Left colon (tissue), 2 donors: ENCODE measurements around the gene RIMS4. TPM values are rescaled to one million over a fixed set of nuclear protein-coding genes. Genes with fewer than 3 reads are reported as not detected.
"Not testable (repeated sequence)": the region's sequence is repeated elsewhere in the genome, so short reads cannot be mapped to it uniquely, and the experiment has no call there.

Experiments
- ATAC-seq: fragments of 200-7000 bp; cut with Tn5 transposase; one replicate; pipeline ENCODE4 v1.9.1; 2020; ENCODE audit warnings: mild to moderate bottlenecking, moderate library complexity
- DNase-seq, 2 donors: peaks; one replicate each; pipeline ENCODE4 v3.0.0-alpha.2; 2020
- intact Hi-C, 2 donors: fragments of 100-400 bp; cut with DNase I in 1 of 2; cut with micrococcal nuclease in 1 of 2; formaldehyde crosslinking; loops; one replicate each; pipeline versions ENCODE4 v1.11.2 to v1.14.0; 2022; cut with DNase I, micrococcal nuclease
- total RNA-seq, 2 donors: library from RNA; stranded (reverse); fragmentation: NEBNext Ultra II Directional; extraction: Animal tissue kit (Norgen Biotek cat#: 25700); gene quantifications; one replicate each; pipeline ENCODE4 v1.2.1, GENCODE V29; 2021
- donor health status: DM: no; HTN: no; CAD: no.
- donor health status: DM: yes; HTN: yes; CAD: no.

The RIMS4 gene
- total RNA-seq, 2 donors from 2014 or later: 0.56 to 1.2 TPM

- ATAC-seq (no peak), DNase-seq (no peak)
- intact Hi-C loops: no loop called here
These were observed 23.1 kb upstream of the RIMS4 start for GRCh38 chr20:44833437-44833836.

GRCh38 chr20:44832724-44833123 lies 22.4 kb upstream of the RIMS4 start:
- DNase-seq: no peak
- intact Hi-C loops: no loop called here
- no peak for ATAC-seq

- no peak for ATAC-seq
- intact Hi-C loops: no loop called here
- DNase-seq: no peak
These were observed 20.6 kb upstream of the RIMS4 start for GRCh38 chr20:44830995-44831394.

GRCh38 chr20:44830523-44830922 lies 20.2 kb upstream of the RIMS4 start:
- intact Hi-C loops: no loop called here
- no peak for ATAC-seq
- no peak for DNase-seq

GRCh38 chr20:44829688-44830087 lies 19.3 kb upstream of the RIMS4 start:
- DNase-seq (no peak), ATAC-seq (peak; percentile 97)
- intact Hi-C loops: no loop called here

- DNase-seq (no peak), ATAC-seq (no peak)
- intact Hi-C loops: no loop called here
These were observed 18.3 kb upstream of the RIMS4 start for GRCh38 chr20:44828640-44829039.

- DNase-seq (no peak), ATAC-seq (no peak)
- intact Hi-C loops: no loop called here
These were observed 17.1 kb upstream of the RIMS4 start for GRCh38 chr20:44827401-44827800.

- ATAC-seq, intact Hi-C loops, DNase-seq: not testable (repeated sequence)
These were observed 11.2 kb upstream of the RIMS4 start for GRCh38 chr20:44821576-44821975.

GRCh38 chr20:44819936-44820335 lies 9.6 kb upstream of the RIMS4 start:
- DNase-seq (no peak), ATAC-seq (no peak)
- intact Hi-C loops: no loop called here

DNA sequence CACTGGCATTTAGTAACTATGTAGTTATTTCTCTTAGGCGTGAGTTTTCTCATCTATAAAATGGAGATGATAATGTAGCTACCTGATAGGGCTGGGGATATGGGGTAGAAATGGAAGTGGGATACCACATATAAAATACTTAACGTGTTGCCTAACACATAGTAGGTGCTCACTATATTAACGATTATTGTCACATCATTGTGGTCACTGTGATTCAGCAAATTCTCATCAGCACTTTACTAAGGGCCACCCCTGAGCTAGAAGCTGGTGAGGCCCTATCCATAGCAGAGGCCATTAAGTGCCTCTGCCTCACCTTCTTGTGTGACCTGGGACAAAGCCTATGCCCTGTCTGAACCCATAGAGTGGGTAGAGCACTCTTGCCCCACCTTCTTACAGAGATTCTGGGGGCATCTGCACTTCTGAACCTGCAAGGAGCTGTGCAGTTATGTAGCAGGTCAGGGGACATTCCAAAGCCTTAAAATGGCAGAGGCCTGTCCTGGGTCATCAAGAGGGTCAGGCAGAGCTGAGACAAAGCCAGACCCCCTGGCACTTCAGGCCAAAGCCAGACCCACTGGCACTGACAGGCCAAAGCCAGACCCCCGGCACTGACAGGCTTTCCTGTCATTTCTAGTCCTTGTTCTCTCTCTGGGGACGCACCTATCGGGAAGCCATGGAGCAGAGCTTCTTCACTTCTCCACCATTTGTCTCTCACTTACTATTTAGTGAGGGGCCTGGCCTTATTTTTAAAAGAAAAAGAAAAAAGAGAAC lies 7.0 kb upstream of the RIMS4 start:
- DNase-seq: no peak
- no peak for ATAC-seq
- intact Hi-C loops: no loop called here

GRCh38 chr20:44814937-44815336 lies 4.6 kb upstream of the RIMS4 start:
- intact Hi-C loops: no loop called here
- ATAC-seq: no peak
- DNase-seq: no peak

GRCh38 chr20:44811150-44811685 lies 872 bp upstream of the RIMS4 start:
- no peak for DNase-seq
- ATAC-seq: no peak
- intact Hi-C loops: no loop called here

- DNase-seq (no peak), ATAC-seq (no peak)
- intact Hi-C loops: no loop called here
These were observed 320 bp downstream of the RIMS4 start for GRCh38 chr20:44810061-44810390.

DNA sequence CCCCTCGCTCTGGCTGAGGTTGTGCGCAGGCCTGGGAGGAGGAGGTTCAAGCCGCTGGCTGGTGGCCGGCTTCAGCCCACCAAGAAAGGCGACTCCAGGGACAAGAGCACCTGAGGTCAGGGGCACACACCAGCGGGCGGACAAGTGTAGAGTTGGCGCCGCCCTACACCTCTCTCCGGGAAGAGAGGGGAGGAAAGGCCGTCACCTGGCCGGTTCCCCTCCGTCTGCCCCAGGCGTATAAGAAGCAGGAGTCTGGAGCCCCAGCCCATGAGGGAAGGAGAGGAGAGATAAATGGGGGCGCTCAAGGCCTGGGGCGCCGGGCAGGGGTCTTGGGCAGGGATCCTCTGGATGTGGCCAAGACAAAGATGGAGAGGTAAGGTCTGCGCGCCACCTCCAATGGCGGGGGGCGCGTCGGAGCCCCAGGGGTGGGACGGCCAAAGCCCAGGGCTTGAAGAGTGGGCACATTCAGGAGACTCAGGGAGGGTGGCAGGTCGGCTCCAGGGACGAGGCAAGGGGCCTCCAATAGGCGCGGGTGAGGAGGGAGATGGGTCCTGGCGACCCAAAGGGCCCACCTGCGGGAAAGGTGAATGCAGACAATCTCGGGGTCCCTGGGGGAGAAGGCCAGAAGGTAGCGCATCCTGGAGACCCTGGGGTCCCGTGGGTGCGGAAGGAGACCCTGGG lies 826 bp downstream of the RIMS4 start:
- ATAC-seq (no peak), DNase-seq (no peak)
- intact Hi-C loops: no loop called here

GRCh38 chr20:44807684-44808056 lies 2.7 kb downstream of the RIMS4 start:
- ATAC-seq: no peak
- DNase-seq: no peak
- intact Hi-C loops: no loop called here

DNA sequence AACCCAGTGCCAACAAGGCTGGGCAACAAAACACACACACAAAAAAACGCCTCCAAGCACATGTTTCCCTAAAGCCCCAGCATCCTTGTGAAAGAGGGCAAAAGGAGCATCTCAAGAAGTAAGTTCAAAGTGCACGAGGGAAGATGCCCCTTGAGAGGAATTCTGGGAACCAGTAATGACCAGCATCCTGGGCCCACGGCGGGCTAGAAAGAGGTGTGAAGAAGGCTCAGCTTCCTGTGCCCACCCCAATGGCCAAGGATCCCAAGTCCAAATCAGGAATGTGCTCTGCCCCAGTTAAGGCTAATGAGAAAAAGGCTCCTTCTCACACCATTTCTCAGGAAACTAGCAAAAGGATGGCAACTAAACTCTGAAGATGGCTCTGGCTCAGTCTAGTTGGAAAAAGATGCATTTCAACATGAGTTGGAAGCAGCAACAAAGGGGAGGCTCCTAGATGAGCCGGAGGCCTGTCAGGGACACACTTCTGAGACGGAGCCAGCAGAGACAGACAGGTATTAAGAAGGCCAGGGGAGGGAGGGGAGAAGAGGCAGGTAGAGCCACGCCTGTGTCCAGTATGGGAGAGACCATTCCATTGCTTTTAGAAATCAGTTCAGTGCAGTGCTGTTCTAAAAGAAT lies 3.2 kb downstream of the RIMS4 start:
- intact Hi-C loops: no loop called here
- DNase-seq (no peak), ATAC-seq (no peak)

DNA sequence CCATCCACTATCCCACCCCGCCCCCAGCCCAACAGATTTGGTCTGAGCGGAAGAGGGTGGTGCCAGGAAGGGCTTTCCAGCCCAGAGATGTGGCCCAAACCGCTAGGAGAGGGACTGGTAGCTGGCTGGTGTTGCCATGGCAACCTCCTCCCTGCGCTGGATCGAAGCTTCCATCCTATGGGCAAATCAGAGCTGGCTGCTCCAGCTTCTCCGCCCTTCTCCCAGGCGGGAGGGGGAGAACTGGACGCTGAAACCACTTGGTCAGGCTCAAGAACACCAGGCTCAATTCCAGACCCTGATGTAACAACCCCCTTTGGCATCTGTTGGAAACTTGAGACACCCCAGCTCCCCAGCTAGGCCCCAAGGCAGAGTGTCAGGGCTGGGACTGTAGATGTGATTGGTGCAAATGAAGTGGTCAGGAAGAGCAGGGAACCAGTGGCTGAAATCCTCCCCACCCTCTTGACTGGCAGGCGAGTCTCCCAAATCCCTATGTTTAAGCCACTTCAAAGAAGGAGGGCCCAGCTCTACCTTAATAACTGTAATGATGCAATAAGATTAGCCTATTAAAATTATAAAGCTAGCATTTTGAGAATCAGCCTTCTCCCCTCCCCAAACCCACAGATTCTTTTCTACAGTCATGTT lies 4.2 kb downstream of the RIMS4 start:
- intact Hi-C loops: no loop called here
- DNase-seq: no peak
- no peak for ATAC-seq

DNA sequence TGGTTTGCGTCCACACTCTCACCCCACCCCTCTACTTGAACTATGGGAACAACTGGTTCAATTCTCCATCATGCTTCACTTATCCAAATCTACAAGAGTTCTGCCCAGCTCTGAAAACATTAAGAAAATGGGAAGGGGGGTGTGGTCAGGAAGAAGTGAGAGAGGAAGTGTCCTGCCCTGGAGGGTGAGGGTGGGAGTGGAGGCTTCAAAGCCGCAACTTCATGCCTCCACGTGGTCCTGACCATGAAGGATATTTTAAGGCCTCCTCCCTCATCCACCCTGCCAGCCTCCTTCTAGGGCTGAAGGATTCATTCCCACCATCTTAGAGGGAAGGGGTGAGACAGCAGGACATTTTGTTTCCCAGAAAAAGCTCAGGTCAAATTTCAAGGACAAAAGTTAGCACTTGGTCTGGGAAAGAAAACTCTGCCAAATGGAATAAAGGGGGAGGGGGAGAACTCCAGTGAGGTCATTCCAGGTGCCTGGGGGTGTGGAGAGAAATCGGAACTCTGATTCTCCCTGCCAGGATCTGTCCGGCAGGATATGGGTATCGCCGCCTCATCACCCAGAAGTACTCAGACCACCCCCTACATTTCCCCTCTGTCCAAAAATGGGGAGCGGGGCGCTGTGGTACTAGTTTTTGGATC lies 4.9 kb downstream of the RIMS4 start:
- DNase-seq (no peak), ATAC-seq (no peak)
- intact Hi-C loops: no loop called here

DNA sequence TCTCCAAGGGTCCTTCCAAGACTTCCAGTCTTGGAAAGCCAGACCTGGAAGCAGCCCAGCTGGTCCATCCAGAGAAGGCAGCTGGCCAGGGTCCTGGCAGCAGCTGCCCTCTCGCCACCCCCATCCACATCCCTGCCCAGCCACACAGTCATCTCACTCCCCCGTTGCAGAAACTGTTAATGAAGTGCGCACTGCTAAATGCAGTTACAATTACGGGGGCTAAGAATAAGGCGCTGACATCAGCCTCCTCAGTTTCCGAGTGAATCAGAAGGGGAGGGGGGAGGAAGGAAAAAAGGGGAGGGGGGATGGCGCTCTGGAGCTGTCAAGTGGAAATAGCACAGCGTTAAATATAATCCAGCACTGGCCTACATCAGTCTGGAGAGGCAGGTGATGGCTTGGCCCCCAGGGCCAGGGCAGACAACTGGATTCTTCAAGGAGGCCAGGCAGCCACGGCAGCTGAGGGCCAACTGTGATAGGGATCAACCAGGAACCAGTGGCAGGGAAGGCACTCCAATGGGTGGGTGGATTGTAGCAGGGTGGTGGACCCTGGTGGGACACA lies 6.9 kb downstream of the RIMS4 start:
- intact Hi-C loops: no loop called here
- DNase-seq: no peak
- no peak for ATAC-seq
